H1 (cell line): Measurements from ENCODE around the gene NOS3. TPM values are rescaled to one million over a fixed set of nuclear protein-coding genes. Genes with fewer than 3 reads are reported as not detected.
A peak's percentile ranks its signal among the peaks of the same experiment; 100 is the strongest.

ENCODE experiments used
- ASH2L ChIP-seq: fragments of 200-600, 300-600 bp; sonication (generic); IDR thresholded peaks from one replicate; pipeline ENCODE4 v1.7.1; 2017; ENCODE audit warnings: low read length
- BACH1 ChIP-seq: IDR thresholded peaks from 2 replicates; pipeline ENCODE4 v1.6.1; 2012; ENCODE audit warnings: low read length, improper control_type of control experiment
- BCL11A ChIP-seq, 2 experiments: IDR thresholded peaks; one replicate each; pipeline ENCODE4 v1.6.1; 2011; ENCODE audit warnings: low read depth in 2 of 2, low read length in 2 of 2, mild to moderate bottlenecking in 2 of 2
- GABPA ChIP-seq: IDR thresholded peaks from 2 replicates; pipeline ENCODE4 v1.6.1; 2011; ENCODE audit warnings: mild to moderate bottlenecking, low read length, moderate library complexity, borderline replicate concordance; ENCODE audit not compliant: insufficient read depth
- RAD21 ChIP-seq, 2 experiments: IDR thresholded peaks in 1 of 2; conservative IDR thresholded peaks in 1 of 2; 2 replicates each; pipeline ENCODE4 v1.6.1; 2011; ENCODE audit warnings: low read depth in 2 of 2, low read length in 2 of 2, improper control_type of control experiment in 1 of 2, inconsistent platforms in 1 of 2, mild to moderate bottlenecking in 1 of 2, moderate library complexity in 1 of 2
- SIN3A ChIP-seq, 2 experiments: IDR thresholded peaks in 1 of 2; conservative IDR thresholded peaks in 1 of 2; 2 replicates each; pipeline ENCODE4 v1.6.1; 2011 to 2012; ENCODE audit warnings: low read length in 2 of 2, improper control_type of control experiment in 1 of 2, low read depth in 1 of 2, mild to moderate bottlenecking in 1 of 2
- ZNF274 ChIP-seq: IDR thresholded peaks from 2 replicates; pipeline ENCODE4 v1.7.0; 2012; ENCODE audit warnings: low read length, borderline replicate concordance; ENCODE audit errors: extremely low read depth
- polyA plus RNA-seq, 7 experiments: library from polyadenylated mRNA; depleted of rRNA in 3 of 7; stranded (reverse) in 5 of 7; unstranded in 2 of 7; fragments of >200 nt in 5 of 7; fragments of 200-250 nt in 2 of 7; gene quantifications; 1 replicate in 5 of 7; 2 replicates in 1 of 7; 4 replicates in 1 of 7; pipeline versions ENCODE4 v1.2.1 to v1.2.3, GENCODE V29; 2011 to 2013; ENCODE audit warnings: missing spikeins in 2 of 7, mixed read lengths in 2 of 7
- total RNA-seq: library from RNA; stranded (reverse); fragmentation: NEBNext Ultra II Directional; extraction: Animal tissue kit (Norgen Biotek cat#: 25700); gene quantifications from 2 replicates; pipeline ENCODE4 v1.2.1, GENCODE V29; 2021

Gene NOS3
- total and polyA plus RNA-seq, 2 of the 8 experiments (the other 6 are each of a cell fraction or from before 2014, with no cell fraction given): 4.4 to 16.2 TPM

DNA sequence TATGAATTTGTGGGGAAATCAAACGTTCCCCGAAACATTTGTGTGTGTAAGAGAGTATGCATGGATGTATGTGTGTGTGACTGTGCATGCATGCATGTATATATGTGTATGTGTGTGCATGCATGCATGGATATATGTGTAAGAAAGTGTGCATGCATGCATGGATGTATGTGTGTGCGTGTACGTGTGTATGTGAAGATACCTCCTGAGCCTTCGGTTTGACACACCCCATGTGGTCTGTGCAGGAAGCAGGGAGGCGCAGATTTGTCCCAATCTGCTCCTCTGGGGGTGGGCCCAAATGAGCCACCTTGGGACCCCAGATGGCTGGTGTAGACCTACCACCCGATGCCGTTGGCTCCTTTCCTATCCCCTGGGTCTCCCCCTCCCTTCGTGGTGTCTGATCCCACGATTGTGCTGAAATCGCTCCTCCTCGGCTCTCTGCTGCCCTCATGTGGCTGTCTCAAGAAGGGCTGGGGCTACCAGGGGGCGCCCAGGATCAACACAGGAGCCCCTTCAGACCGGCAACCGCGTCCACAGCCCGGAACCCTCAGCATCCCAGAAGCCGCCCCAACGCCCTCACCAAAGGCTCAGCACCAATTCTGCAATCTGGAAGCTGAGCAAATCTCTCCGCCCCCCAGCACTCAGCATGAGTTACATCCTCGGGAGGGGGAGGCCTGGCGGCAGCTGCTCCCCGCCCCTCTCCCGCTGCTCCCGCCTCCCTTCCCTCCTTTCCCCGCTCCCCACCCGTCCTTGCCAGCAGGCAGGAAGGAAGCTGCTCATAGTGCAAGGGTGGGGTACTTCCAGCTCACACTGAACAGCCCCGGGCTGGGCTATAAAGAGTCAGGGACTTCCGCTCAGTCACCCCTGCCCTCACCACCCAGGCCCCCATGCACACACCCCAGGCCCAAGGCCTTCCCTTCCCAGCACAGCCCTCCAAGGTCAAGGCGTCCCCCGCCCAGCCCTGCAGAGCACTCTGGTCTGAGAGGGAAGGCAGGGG lies 2.3 kb upstream of the NOS3 start (continued):
- TF ChIP-seq GABPA: peak; percentile 69; the same call in 1 of the 2 replicates
- no peak for TF ChIP-seq ZNF274
- peak; percentile 45 for TF ChIP-seq ASH2L
- TF ChIP-seq BACH1: 0 out of 2 replicates have a peak, but pooled peaks have one; percentile 32
- no peak for TF ChIP-seq BCL11A (IDR thresholded peaks at IDR 0.05; ENCODE audit: low read depth in 2 of 2, low read length in 2 of 2)
- TF ChIP-seq SIN3A (conservative IDR thresholded peaks at IDR 0.05 in 1 of 2, IDR thresholded peaks at IDR 0.05 in 1 of 2; ENCODE audit: low read depth in 1 of 2, low read length in 2 of 2): 0 out of 4 replicates have a peak, but pooled peaks of 1 of the 2 experiments have one; percentile 33
- TF ChIP-seq RAD21 (IDR thresholded peaks at IDR 0.05 in 1 of 2, conservative IDR thresholded peaks at IDR 0.05 in 1 of 2; ENCODE audit: low read depth in 2 of 2, low read length in 2 of 2): peak; percentile 89 to 96
